ENCODE results near the gene CAVIN2.

The CAVIN2 gene

DNA sequence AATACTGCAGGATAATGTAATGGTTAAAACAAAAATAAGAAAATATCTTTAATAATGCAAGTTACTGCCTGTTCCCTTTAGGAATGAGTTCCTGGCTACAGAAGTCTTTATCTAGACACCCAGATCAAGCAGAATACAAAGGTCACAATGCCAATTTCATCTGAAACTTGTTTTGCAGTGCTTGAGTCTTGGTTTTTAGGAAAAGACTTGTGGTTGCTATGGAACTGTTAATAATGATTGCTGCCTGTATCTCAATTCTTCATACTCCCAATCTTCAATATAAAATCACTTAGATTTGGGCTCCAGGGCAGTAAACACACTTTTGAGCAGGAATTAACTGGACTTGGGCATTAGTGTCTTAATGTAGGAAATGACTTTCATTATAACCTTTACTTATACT, 14.2 kb downstream of the CAVIN2 start:
- Histone ChIP-seq H3K27ac (ENCODE audit: insufficient read depth, low read length, poor library complexity, severe bottlenecking) (no peak overlapping the region), H3K4me3 (ENCODE audit: insufficient read depth, low read depth, low read length, poor library complexity, severe bottlenecking) (no peak overlapping the region), H3K4me1 (ENCODE audit: control insufficient read depth, insufficient read depth, low read length, poor library complexity, severe bottlenecking) (no peaks in the 10 kb centered on the region), H3K9me3 (ENCODE audit: control insufficient read depth, low read length) (no peaks in the 10 kb centered on the region), H3K36me3 (ENCODE audit: control insufficient read depth, insufficient read depth, low read length) (no peaks in the 10 kb centered on the region), H3K27me3 (replicated peaks; ENCODE audit: control insufficient read depth, insufficient read depth, low read length, poor library complexity, severe bottlenecking) (no peaks in the 10 kb centered on the region)
- no peak for DNase-seq

DNA sequence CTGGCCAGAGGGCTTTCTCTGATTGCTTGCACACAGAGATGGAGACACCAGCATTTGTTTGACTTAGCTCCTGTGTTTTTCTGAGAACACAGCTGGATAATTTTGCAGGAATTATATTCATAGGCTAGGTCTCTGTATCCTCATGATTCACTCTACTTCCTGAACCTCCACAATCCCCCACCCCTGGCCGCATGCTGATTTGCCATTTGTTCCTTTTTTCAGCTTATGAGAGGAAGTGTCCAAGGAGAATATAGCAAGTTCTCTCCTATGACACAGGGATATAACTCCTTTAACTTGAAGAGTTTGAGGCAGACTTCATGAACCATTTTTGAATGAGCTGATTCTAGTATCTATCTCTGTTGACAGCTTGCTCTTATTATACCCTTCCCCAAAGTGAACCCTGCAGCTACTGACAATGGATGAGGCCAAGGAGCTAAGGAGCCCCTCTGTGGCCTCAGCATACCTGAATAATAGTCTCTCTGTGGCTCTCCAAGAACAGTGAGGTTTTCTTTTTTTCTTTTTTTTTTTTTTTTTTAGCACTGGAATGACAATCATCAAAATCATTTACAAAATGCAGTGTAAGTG, 15.4 kb downstream of the CAVIN2 start:
- no peaks in the 10 kb centered on the region for H3K27me3 ChIP-seq (replicated peaks; ENCODE audit: control insufficient read depth, insufficient read depth, low read length, poor library complexity, severe bottlenecking)
- H3K4me1 ChIP-seq (ENCODE audit: control insufficient read depth, insufficient read depth, low read length, poor library complexity, severe bottlenecking), result no peaks in the 10 kb centered on the region
- H3K36me3 ChIP-seq (ENCODE audit: control insufficient read depth, insufficient read depth, low read length), result no peaks in the 10 kb centered on the region
- no peaks in the 10 kb centered on the region for H3K9me3 ChIP-seq (ENCODE audit: control insufficient read depth, low read length)
- H3K4me3 ChIP-seq (ENCODE audit: insufficient read depth, low read depth, low read length, poor library complexity, severe bottlenecking), result no peak overlapping the region
- DNase-seq, result no peak
- H3K27ac ChIP-seq (ENCODE audit: insufficient read depth, low read length, poor library complexity, severe bottlenecking), result no peak overlapping the region

DNA sequence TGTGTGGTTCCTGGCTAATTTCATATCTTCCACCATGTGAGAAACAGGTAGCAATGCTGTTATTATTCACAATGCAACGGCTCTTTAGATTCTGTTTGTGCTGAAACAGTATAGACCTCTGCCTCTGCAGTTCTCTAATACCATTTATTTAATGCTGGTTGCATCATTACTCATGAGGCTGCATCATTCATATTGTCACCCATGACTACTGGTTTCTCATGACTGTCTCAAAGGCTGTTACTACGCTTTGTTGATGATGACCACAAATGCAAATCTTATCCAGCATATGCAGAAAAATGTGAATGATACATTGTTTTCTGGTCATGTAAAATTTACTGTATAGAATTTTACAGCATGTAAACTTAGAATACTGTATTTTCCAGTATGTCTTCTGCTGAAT, 22.5 kb downstream of the CAVIN2 start:
- no peaks in the 10 kb centered on the region for H3K9me3 ChIP-seq (ENCODE audit: control insufficient read depth, low read length)
- H3K36me3 ChIP-seq (ENCODE audit: control insufficient read depth, insufficient read depth, low read length), result no peaks in the 10 kb centered on the region
- H3K27ac ChIP-seq (ENCODE audit: insufficient read depth, low read length, poor library complexity, severe bottlenecking), result no peak overlapping the region
- no peak for DNase-seq
- H3K4me3 ChIP-seq (ENCODE audit: insufficient read depth, low read depth, low read length, poor library complexity, severe bottlenecking), result no peak overlapping the region
- no peaks in the 10 kb centered on the region for H3K4me1 ChIP-seq (ENCODE audit: control insufficient read depth, insufficient read depth, low read length, poor library complexity, severe bottlenecking)
- H3K27me3 ChIP-seq (replicated peaks; ENCODE audit: control insufficient read depth, insufficient read depth, low read length, poor library complexity, severe bottlenecking), result no peaks in the 10 kb centered on the region

DNA sequence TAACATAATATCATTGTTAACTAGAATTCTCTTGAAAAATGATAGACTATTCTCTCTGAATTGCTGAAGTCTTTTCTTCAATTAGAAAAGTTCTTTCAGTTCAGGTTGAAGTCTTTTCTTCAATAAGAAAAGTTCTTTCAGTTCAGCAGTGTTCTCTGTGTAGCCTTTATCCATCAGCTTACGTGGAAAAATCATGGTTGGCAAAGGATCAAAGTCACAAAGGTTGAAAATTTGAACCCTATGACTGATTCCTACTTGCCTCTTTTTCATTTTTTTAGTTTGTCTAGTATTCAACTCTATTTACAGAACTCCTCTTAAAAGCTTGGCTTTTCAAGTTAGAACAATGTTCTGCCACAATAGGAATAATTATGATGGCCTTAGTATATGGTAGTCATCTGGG, 25.8 kb downstream of the CAVIN2 start:
- no peak for DNase-seq
- Histone ChIP-seq H3K9me3 (ENCODE audit: control insufficient read depth, low read length) (no peaks in the 10 kb centered on the region), H3K36me3 (ENCODE audit: control insufficient read depth, insufficient read depth, low read length) (no peaks in the 10 kb centered on the region), H3K4me3 (ENCODE audit: insufficient read depth, low read depth, low read length, poor library complexity, severe bottlenecking) (no peak overlapping the region), H3K27ac (ENCODE audit: insufficient read depth, low read length, poor library complexity, severe bottlenecking) (no peak overlapping the region), H3K27me3 (replicated peaks; ENCODE audit: control insufficient read depth, insufficient read depth, low read length, poor library complexity, severe bottlenecking) (peaks cover 2% of the 10 kb centered on the region), H3K4me1 (ENCODE audit: control insufficient read depth, insufficient read depth, low read length, poor library complexity, severe bottlenecking) (no peaks in the 10 kb centered on the region)

DNA sequence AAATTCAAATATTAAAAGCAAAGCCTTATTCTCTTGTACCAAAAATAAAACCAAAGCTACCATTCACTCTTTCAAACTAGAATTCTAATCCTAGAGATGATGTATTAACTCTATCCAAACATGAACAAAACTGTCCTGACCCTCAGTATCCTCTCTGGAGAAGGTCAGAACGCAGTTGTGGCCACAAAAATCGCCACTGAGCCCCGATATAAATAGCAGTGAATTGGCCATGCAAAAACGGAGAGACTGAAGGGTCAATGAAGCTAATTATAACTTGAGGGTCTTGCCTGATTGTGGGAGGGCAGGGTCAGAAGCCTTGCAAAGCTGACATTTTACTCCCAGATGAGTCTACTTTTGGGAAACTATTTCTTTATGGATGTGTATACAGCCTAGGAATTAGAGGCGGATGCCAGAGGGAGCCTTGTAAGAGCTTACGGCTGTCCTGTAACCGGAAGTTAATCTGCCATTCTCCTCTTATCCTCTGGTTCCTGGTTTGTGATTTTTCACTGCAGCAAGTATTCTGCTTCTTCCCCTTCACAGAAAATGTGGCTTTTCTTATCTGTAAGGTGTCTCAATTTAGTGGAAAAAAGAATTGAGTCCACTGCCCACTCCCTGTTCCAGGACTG, 28.1 kb downstream of the CAVIN2 start:
- no peak for DNase-seq
- H3K4me3 ChIP-seq (ENCODE audit: insufficient read depth, low read depth, low read length, poor library complexity, severe bottlenecking), result no peak overlapping the region
- no peak overlapping the region for H3K27ac ChIP-seq (ENCODE audit: insufficient read depth, low read length, poor library complexity, severe bottlenecking)
- no peaks in the 10 kb centered on the region for H3K9me3 ChIP-seq (ENCODE audit: control insufficient read depth, low read length)
- peaks cover 2% of the 10 kb centered on the region for H3K27me3 ChIP-seq (replicated peaks; ENCODE audit: control insufficient read depth, insufficient read depth, low read length, poor library complexity, severe bottlenecking)
- no peaks in the 10 kb centered on the region for H3K4me1 ChIP-seq (ENCODE audit: control insufficient read depth, insufficient read depth, low read length, poor library complexity, severe bottlenecking)
- H3K36me3 ChIP-seq (ENCODE audit: control insufficient read depth, insufficient read depth, low read length), result no peaks in the 10 kb centered on the region

DNA sequence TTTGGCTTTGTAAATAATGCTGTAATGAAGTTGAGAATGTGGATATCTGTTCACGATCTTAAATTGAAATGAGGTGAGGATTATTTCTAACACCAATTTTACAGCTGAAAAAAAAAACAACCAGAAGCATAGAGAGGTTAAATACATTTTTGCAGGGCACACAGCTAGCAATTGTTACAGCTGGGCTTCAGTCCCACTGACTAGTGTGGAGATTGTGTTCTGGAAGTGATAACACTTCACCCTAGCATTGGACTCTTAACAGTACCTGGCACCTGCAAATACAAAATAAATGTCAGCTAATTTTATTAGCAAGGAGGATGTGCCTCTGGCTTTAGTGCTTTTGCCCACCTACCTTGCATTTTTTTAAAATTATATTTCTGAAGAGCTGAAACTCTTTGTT, 28.8 kb downstream of the CAVIN2 start:
- H3K27ac ChIP-seq (ENCODE audit: insufficient read depth, low read length, poor library complexity, severe bottlenecking), result no peak overlapping the region
- no peaks in the 10 kb centered on the region for H3K4me1 ChIP-seq (ENCODE audit: control insufficient read depth, insufficient read depth, low read length, poor library complexity, severe bottlenecking)
- H3K27me3 ChIP-seq (replicated peaks; ENCODE audit: control insufficient read depth, insufficient read depth, low read length, poor library complexity, severe bottlenecking), result peaks cover 2% of the 10 kb centered on the region
- H3K36me3 ChIP-seq (ENCODE audit: control insufficient read depth, insufficient read depth, low read length), result no peaks in the 10 kb centered on the region
- no peak for DNase-seq
- H3K9me3 ChIP-seq (ENCODE audit: control insufficient read depth, low read length), result no peaks in the 10 kb centered on the region
- no peak overlapping the region for H3K4me3 ChIP-seq (ENCODE audit: insufficient read depth, low read depth, low read length, poor library complexity, severe bottlenecking)

DNA sequence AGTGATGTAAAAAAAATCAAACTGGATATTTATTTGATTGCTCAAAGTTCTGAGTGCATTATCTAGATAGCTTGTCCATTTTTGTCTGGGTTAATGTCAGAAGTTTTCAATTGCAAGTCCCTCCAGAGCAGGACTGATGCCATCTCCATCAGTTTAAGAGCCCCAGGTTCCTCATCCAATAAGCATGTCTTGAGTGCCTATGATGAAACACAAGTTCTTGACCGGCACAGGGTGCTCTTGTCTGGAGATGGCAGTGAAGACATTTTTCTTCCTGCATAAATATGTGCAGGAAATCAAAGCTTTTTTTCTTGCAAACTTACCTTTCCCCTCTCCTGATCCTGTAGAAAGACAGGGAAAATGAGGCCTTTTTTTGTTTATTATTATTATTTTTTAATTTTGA, 31.9 kb downstream of the CAVIN2 start:
- Histone ChIP-seq H3K4me3 (ENCODE audit: insufficient read depth, low read depth, low read length, poor library complexity, severe bottlenecking) (no peak overlapping the region), H3K36me3 (ENCODE audit: control insufficient read depth, insufficient read depth, low read length) (no peaks in the 10 kb centered on the region), H3K4me1 (ENCODE audit: control insufficient read depth, insufficient read depth, low read length, poor library complexity, severe bottlenecking) (no peaks in the 10 kb centered on the region), H3K27me3 (replicated peaks; ENCODE audit: control insufficient read depth, insufficient read depth, low read length, poor library complexity, severe bottlenecking) (peaks cover 2% of the 10 kb centered on the region), H3K27ac (ENCODE audit: insufficient read depth, low read length, poor library complexity, severe bottlenecking) (no peak overlapping the region), H3K9me3 (ENCODE audit: control insufficient read depth, low read length) (no peaks in the 10 kb centered on the region)
- DNase-seq, result no peak

DNA sequence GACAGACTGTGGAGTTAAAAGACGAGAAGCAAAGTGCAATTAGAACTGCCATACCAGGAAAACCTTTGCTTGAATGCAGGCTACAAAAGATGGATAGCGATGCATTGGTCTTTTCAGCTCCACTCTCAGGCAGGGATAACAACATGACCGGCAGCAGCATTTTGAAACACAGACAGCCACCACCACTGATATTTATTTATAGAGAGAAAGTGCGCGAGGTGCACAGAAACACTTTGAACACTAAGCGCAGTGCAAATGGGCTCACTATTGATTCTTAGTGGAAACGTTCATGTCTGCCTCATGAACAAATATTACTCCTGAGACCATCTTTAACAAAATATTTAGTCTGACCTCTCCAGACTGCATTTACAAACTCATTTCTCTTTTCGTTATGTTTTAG, 32.9 kb downstream of the CAVIN2 start:
- H3K27me3 ChIP-seq (replicated peaks; ENCODE audit: control insufficient read depth, insufficient read depth, low read length, poor library complexity, severe bottlenecking), result peaks cover 2% of the 10 kb centered on the region
- H3K36me3 ChIP-seq (ENCODE audit: control insufficient read depth, insufficient read depth, low read length), result no peaks in the 10 kb centered on the region
- H3K4me3 ChIP-seq (ENCODE audit: insufficient read depth, low read depth, low read length, poor library complexity, severe bottlenecking), result no peak overlapping the region
- DNase-seq, result no peak
- H3K4me1 ChIP-seq (ENCODE audit: control insufficient read depth, insufficient read depth, low read length, poor library complexity, severe bottlenecking), result no peaks in the 10 kb centered on the region
- H3K27ac ChIP-seq (ENCODE audit: insufficient read depth, low read length, poor library complexity, severe bottlenecking), result no peak overlapping the region
- H3K9me3 ChIP-seq (ENCODE audit: control insufficient read depth, low read length), result no peaks in the 10 kb centered on the region

DNA sequence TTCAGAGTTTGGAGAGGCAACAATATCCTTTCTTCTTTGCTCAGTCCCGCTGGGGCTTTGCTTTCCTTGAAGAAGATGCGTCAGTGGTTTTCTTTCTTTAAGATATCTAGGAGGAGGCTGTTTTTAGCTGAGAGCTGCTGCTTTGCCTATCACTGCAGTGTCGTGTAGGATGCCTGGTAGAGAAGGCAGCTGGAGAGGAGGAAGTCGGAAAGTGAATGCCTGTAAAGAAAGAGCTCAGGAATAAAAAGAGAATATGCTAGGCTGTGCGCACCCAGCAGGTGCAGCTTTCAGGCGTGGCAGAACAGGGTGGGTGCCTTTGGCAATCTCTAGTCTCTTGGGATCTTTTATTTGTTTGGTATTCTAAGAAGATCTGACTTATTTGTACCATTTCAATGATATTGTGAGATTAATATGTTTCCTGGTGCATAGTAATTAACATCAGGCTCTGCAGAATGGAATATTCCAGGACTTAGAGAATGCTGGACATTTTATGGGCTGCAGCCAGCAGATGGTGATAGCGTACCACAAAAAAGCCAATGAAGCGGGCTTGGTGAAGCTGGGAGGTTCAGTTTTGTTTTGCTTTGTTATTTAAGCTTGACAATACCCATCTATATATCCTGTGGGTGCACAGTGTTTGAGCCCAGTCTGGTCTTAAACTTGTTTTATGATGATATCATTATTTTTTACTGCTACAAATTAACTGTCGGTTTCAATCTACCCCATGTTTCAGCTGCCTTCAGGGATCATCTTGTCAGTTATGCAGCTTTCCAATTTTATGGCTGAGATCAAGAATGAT, 34.9 kb downstream of the CAVIN2 start:
- no peak overlapping the region for H3K4me3 ChIP-seq (ENCODE audit: insufficient read depth, low read depth, low read length, poor library complexity, severe bottlenecking)
- no peaks in the 10 kb centered on the region for H3K4me1 ChIP-seq (ENCODE audit: control insufficient read depth, insufficient read depth, low read length, poor library complexity, severe bottlenecking)
- H3K27me3 ChIP-seq (replicated peaks; ENCODE audit: control insufficient read depth, insufficient read depth, low read length, poor library complexity, severe bottlenecking), result no peaks in the 10 kb centered on the region
- no peaks in the 10 kb centered on the region for H3K9me3 ChIP-seq (ENCODE audit: control insufficient read depth, low read length)
- H3K36me3 ChIP-seq (ENCODE audit: control insufficient read depth, insufficient read depth, low read length), result no peaks in the 10 kb centered on the region
- no peak overlapping the region for H3K27ac ChIP-seq (ENCODE audit: insufficient read depth, low read length, poor library complexity, severe bottlenecking)
- DNase-seq, result no peak

DNA sequence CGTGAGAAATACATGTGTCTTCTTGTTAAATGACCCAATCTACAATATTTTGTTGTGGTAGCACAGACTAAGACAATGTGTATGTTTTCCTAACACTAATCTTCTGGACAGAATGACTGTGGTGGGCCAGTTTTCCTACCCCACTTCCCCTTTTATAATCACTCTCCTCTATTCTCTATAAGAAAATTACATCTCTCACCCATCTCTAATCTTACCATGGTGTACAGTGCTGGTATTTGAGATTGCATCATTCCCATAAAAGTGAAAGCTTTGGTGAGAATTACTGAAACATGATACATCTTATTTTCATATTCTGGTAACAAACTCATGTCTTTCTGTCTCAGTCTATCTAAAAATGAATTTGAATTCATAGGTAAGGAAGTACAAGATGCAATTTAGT, 40.5 kb downstream of the CAVIN2 start:
- Histone ChIP-seq H3K27me3 (replicated peaks; ENCODE audit: control insufficient read depth, insufficient read depth, low read length, poor library complexity, severe bottlenecking) (no peaks in the 10 kb centered on the region), H3K9me3 (ENCODE audit: control insufficient read depth, low read length) (no peaks in the 10 kb centered on the region), H3K4me3 (ENCODE audit: insufficient read depth, low read depth, low read length, poor library complexity, severe bottlenecking) (no peak overlapping the region), H3K36me3 (ENCODE audit: control insufficient read depth, insufficient read depth, low read length) (no peaks in the 10 kb centered on the region), H3K4me1 (ENCODE audit: control insufficient read depth, insufficient read depth, low read length, poor library complexity, severe bottlenecking) (no peaks in the 10 kb centered on the region), H3K27ac (ENCODE audit: insufficient read depth, low read length, poor library complexity, severe bottlenecking) (no peak overlapping the region)
- DNase-seq, result no peak
